Endothelial cell (in vitro differentiated cells): ENCODE data around the gene RNF31. TPM values are rescaled to one million over a fixed set of nuclear protein-coding genes. Genes with fewer than 3 reads are reported as not detected.
A peak's percentile ranks its signal among the peaks of the same experiment; 100 is the strongest.

ENCODE experiments used
- DNase-seq: peaks from one replicate; pipeline ENCODE4 v3.0.0; 2021; ENCODE audit warnings: low spot score
- H3K27ac Mint-ChIP-seq: one replicate; pipeline ENCODE4 v1.8.0; 2021; ENCODE audit warnings: mixed read lengths, inconsistent platforms; ENCODE audit not compliant: unreplicated experiment
- H3K27me3 Mint-ChIP-seq: one replicate; pipeline ENCODE4 v1.8.0; 2021; ENCODE audit warnings: mild to moderate bottlenecking, moderate library complexity, mixed read lengths, inconsistent platforms; ENCODE audit not compliant: unreplicated experiment
- H3K36me3 Mint-ChIP-seq: one replicate; pipeline ENCODE4 v1.8.0; 2021; ENCODE audit warnings: mild to moderate bottlenecking, low read depth, mixed read lengths, inconsistent platforms; ENCODE audit not compliant: unreplicated experiment
- H3K4me1 Mint-ChIP-seq: one replicate; pipeline ENCODE4 v1.8.0; 2021; ENCODE audit warnings: mild to moderate bottlenecking, mixed read lengths, inconsistent platforms; ENCODE audit not compliant: unreplicated experiment
- H3K4me3 Mint-ChIP-seq: one replicate; pipeline ENCODE4 v1.8.0; 2021; ENCODE audit warnings: mild to moderate bottlenecking, mixed read lengths, inconsistent platforms; ENCODE audit not compliant: unreplicated experiment
- H3K9me3 Mint-ChIP-seq: one replicate; pipeline ENCODE4 v1.8.0; 2021; ENCODE audit warnings: mixed read lengths, inconsistent platforms; ENCODE audit not compliant: unreplicated experiment
- CTCF ChIP-seq: fragments of 200-600 bp; sonication (generic); IDR thresholded peaks from one replicate; pipeline ENCODE4 v1.5.0; 2021; ENCODE audit warnings: antibody characterized with exemption; ENCODE audit not compliant: unreplicated experiment
- total RNA-seq: library from RNA; stranded (reverse); fragmentation: NEBNext Ultra II Directional; extraction: Animal tissue kit (Norgen Biotek cat#: 25700); gene quantifications from one replicate; pipeline ENCODE4 v1.2.1, GENCODE V29; 2021; ENCODE audit not compliant: unreplicated experiment

The RNF31 gene
- total RNA-seq, 1 donor from 2014 or later, result 90.2 TPM

- H3K36me3 Mint-ChIP-seq, result peaks cover 30% of the 10 kb centered on the region
- peak overlapping the region; percentile 74 for H3K27ac Mint-ChIP-seq
- peak overlapping the region; percentile 96 for H3K4me3 Mint-ChIP-seq
- peaks cover 17% of the 10 kb centered on the region for H3K27me3 Mint-ChIP-seq
- no peak for TF ChIP-seq CTCF
- no peaks in the 10 kb centered on the region for H3K9me3 Mint-ChIP-seq
- no peak for DNase-seq
- peaks cover 27% of the 10 kb centered on the region for H3K4me1 Mint-ChIP-seq
These were observed 1.4 kb upstream of the RNF31 start for GRCh38 chr14:24145690-24146452.

GRCh38 chr14:24146453-24146977 lies 783 bp upstream of the RNF31 start, which contains the start of gene PSME2:
PSME2 (minus strand) TSS chr14:24146610; CDS start chr14:24146581, 29 bp downstream.
- Mint-ChIP-seq H3K9me3 (no peaks in the 10 kb centered on the region), H3K27ac (peak within 1 kb of the TSS; percentile 84), H3K4me1 (peaks cover 27% of the 10 kb centered on the region), H3K36me3 (peaks cover 34% of the 10 kb centered on the region), H3K4me3 (peak within 1 kb of the TSS; percentile 96), H3K27me3 (peaks cover 17% of the 10 kb centered on the region)
- no peak for TF ChIP-seq CTCF
- peak; percentile 96 for DNase-seq

- Mint-ChIP-seq H3K4me3 (peak overlapping the region; percentile 94), H3K27me3 (peaks cover 17% of the 10 kb centered on the region), H3K27ac (peak overlapping the region; percentile 89), H3K4me1 (peaks cover 27% of the 10 kb centered on the region), H3K9me3 (no peaks in the 10 kb centered on the region), H3K36me3 (peaks cover 38% of the 10 kb centered on the region)
- TF ChIP-seq CTCF, result no peak
- no peak for DNase-seq
These were observed 597 bp downstream of the RNF31 start for GRCh38 chr14:24147761-24148428.

GRCh38 chr14:24149302-24149969 lies 2.1 kb downstream of the RNF31 start:
- H3K27ac Mint-ChIP-seq, result no peak overlapping the region
- peak overlapping the region; percentile 94 for H3K4me3 Mint-ChIP-seq
- DNase-seq, result no peak
- H3K27me3 Mint-ChIP-seq, result peaks cover 15% of the 10 kb centered on the region
- peaks cover 27% of the 10 kb centered on the region for H3K4me1 Mint-ChIP-seq
- peaks cover 29% of the 10 kb centered on the region for H3K36me3 Mint-ChIP-seq
- TF ChIP-seq CTCF, result no peak
- H3K9me3 Mint-ChIP-seq, result no peaks in the 10 kb centered on the region
